ENCODE data around the gene CLIC5.

The CLIC5 gene

GRCh38 chr6:46032110-46032998, 16.7 kb upstream of the CLIC5 start:
- DNase-seq: no peak

GRCh38 chr6:46029602-46030001, 13.9 kb upstream of the CLIC5 start:
- DNase-seq: no peak

GRCh38 chr6:46026307-46026706, 10.6 kb upstream of the CLIC5 start:
- DNase-seq: no peak

GRCh38 chr6:46025573-46025972, 9.9 kb upstream of the CLIC5 start:
- DNase-seq: no peak

- DNase-seq: no peak
These were observed 8.6 kb upstream of the CLIC5 start for GRCh38 chr6:46024124-46024769.

GRCh38 chr6:46023216-46023915, 7.7 kb upstream of the CLIC5 start:
- no peak for DNase-seq

GRCh38 chr6:46022106-46022948, 6.7 kb upstream of the CLIC5 start:
- peak; percentile 8 for DNase-seq

- DNase-seq: no peak
These were observed 2.1 kb upstream of the CLIC5 start for GRCh38 chr6:46017726-46018125.

GRCh38 chr6:46016063-46016608, 476 bp upstream of the CLIC5 start:
- peak; percentile 8 for DNase-seq

GRCh38 chr6:46014511-46015118, 1.0 kb downstream of the CLIC5 start:
- DNase-seq: peak; percentile 55

GRCh38 chr6:46014046-46014445, 1.6 kb downstream of the CLIC5 start:
- no peak for DNase-seq

GRCh38 chr6:46013639-46014038, 2.0 kb downstream of the CLIC5 start:
- DNase-seq: peak; percentile 7

- no peak for DNase-seq
These were observed 2.8 kb downstream of the CLIC5 start for GRCh38 chr6:46012834-46013233.

GRCh38 chr6:46011188-46012085, 4.2 kb downstream of the CLIC5 start:
- peak; percentile 74 for DNase-seq

GRCh38 chr6:46010771-46011170, 4.9 kb downstream of the CLIC5 start:
- DNase-seq: peak; percentile 47

GRCh38 chr6:46010270-46010669, 5.4 kb downstream of the CLIC5 start:
- no peak for DNase-seq

GRCh38 chr6:46002264-46002663, 13.4 kb downstream of the CLIC5 start:
- no peak for DNase-seq

GRCh38 chr6:46000905-46001304, 14.8 kb downstream of the CLIC5 start:
- DNase-seq: no peak

GRCh38 chr6:45998524-45998923, 17.1 kb downstream of the CLIC5 start:
- no peak for DNase-seq

GRCh38 chr6:45997875-45998506, 17.7 kb downstream of the CLIC5 start:
- DNase-seq: no peak
